ENCODE measurements around the gene KTN1.

KTN1 gene

GRCh38 chr14:55578511-55578910, 1.5 kb upstream of the KTN1 start:
- no peak for DNase-seq

- DNase-seq, result peak; percentile 19 to 58 (median 24)
Measured at GRCh38 chr14:55580470-55581341, 699 bp downstream of the KTN1 start.

GRCh38 chr14:55581342-55581771, 1.4 kb downstream of the KTN1 start:
- DNase-seq, result no peak

- no peak for DNase-seq
Measured at GRCh38 chr14:55582746-55583145, 2.7 kb downstream of the KTN1 start.

GRCh38 chr14:55583942-55584468, 4.0 kb downstream of the KTN1 start:
- DNase-seq, result no peak

- no peak for DNase-seq
Measured at GRCh38 chr14:55585854-55586253, 5.8 kb downstream of the KTN1 start.

GRCh38 chr14:55586411-55586810, 6.4 kb downstream of the KTN1 start:
- DNase-seq, result no peak

- DNase-seq, result no peak
Measured at GRCh38 chr14:55587847-55588246, 7.8 kb downstream of the KTN1 start.

GRCh38 chr14:55588259-55588699, 8.3 kb downstream of the KTN1 start:
- DNase-seq, result no peak

GRCh38 chr14:55589171-55589570, 9.2 kb downstream of the KTN1 start:
- no peak for DNase-seq

GRCh38 chr14:55592436-55592835, 12.4 kb downstream of the KTN1 start:
- no peak for DNase-seq

- DNase-seq, result no peak
Measured at GRCh38 chr14:55593698-55594097, 13.7 kb downstream of the KTN1 start.

GRCh38 chr14:55599250-55599879, 19.4 kb downstream of the KTN1 start:
- no peak for DNase-seq

GRCh38 chr14:55600784-55601561, 21.0 kb downstream of the KTN1 start:
- no peak for DNase-seq

GRCh38 chr14:55603401-55603953, 23.5 kb downstream of the KTN1 start:
- no peak for DNase-seq

- DNase-seq, result no peak
Measured at GRCh38 chr14:55604488-55604887, 24.5 kb downstream of the KTN1 start.

- no peak for DNase-seq
Measured at GRCh38 chr14:55604900-55605418, 25.0 kb downstream of the KTN1 start.

- no peak for DNase-seq
Measured at GRCh38 chr14:55605793-55606192, 25.8 kb downstream of the KTN1 start.

GRCh38 chr14:55607386-55607785, 27.4 kb downstream of the KTN1 start:
- no peak for DNase-seq

GRCh38 chr14:55609681-55610080, 29.7 kb downstream of the KTN1 start:
- no peak for DNase-seq

GRCh38 chr14:55610713-55611370, 30.8 kb downstream of the KTN1 start:
- DNase-seq, result no peak

- DNase-seq, result no peak
Measured at GRCh38 chr14:55611859-55612258, 31.9 kb downstream of the KTN1 start.

Measured in activated naive CD4-positive, alpha-beta T cell (primary cell).